Nasal cavity respiratory epithelium epithelial cell of viscerocranial mucosa (primary cell): ENCODE measurements around the gene EDN2. TPM values are rescaled to one million over a fixed set of nuclear protein-coding genes. Genes with fewer than 3 reads are reported as not detected.

ENCODE experiments used
- total RNA-seq: library from RNA; depleted of rRNA; stranded (reverse); fragments of >200 nt; gene quantifications from 2 replicates; pipeline ENCODE4 v1.2.3, GENCODE V29; 2014

The EDN2 gene
- 2.1 and 4.4 TPM in 2 replicates for total RNA-seq

GRCh38 chr1:41484402-41485241 is at the start of gene EDN2:
Gene EDN2 (minus strand): TSS chr1:41484683. CDS start chr1:41484601, 82 bp downstream.

Other genes starting within 250 kb of the EDN2 start
- gene SCMH1, start 242.4 kb downstream of the EDN2 start, total RNA-seq = 4.4 and 10.7 TPM in 2 replicates
- 0.14 TPM in 1 of 2 replicates, not detected in the other for gene FOXO6, start 123.2 kb downstream of the EDN2 start, total RNA-seq